Esophagus muscularis mucosa (tissue), 4 donors: Measurements from ENCODE around the gene ZNF77.

ENCODE experiments used
- CTCF ChIP-seq, 3 experiments: fragments of 200-600 bp in 2 of 3; fragments of 450-650 bp in 1 of 3; sonication (generic) in 2 of 3; IDR thresholded peaks; one replicate each; pipeline ENCODE4 v1.5.1; 2017 to 2019; ENCODE audit warnings: antibody characterized with exemption in 3 of 3, mild to moderate bottlenecking in 2 of 3, moderate library complexity in 1 of 3
- EP300 ChIP-seq: sonication (generic); formaldehyde crosslinking; IDR thresholded peaks from one replicate; pipeline ENCODE4 v1.6.1; 2017; ENCODE audit warnings: antibody characterized with exemption
- POLR2A ChIP-seq: fragments of 450-650 bp; IDR thresholded peaks from one replicate; pipeline ENCODE4 v1.6.1; 2017; ENCODE audit warnings: antibody characterized with exemption, moderate library complexity, mild to moderate bottlenecking, low read depth
- POLR2AphosphoS5 ChIP-seq, 2 donors: sonication (generic); formaldehyde crosslinking; IDR thresholded peaks; one replicate each; pipeline ENCODE4 v1.6.1; 2017; ENCODE audit warnings: antibody characterized with exemption in 2 of 2

GRCh38 chr19:2900296-2901252, 44.2 kb downstream of the ZNF77 start, which contains the start of gene ZNF57:
- TF ChIP-seq CTCF (IDR thresholded peaks at IDR 0.05) (peak in 1 of 3 experiments; percentile 19), POLR2AphosphoS5 (IDR thresholded peaks at IDR 0.05) (peak; percentile 68 to 72), EP300 (no peak), POLR2A (peak; percentile 21)
